Right lobe of liver (tissue), 6 donors: ENCODE measurements around the gene API5. TPM values are rescaled to one million over a fixed set of nuclear protein-coding genes. Genes with fewer than 3 reads are reported as not detected.

Experiments used
- ATAC-seq, 4 donors: fragments of 200-7000 bp; cut with Tn5 transposase; one replicate each; pipeline ENCODE4 v1.9.1; 2020; ENCODE audit warnings: mild to moderate bottlenecking in 4 of 4, moderate library complexity in 4 of 4
- DNase-seq, 3 donors: peaks; one replicate each; pipeline ENCODE4 v3.0.0-alpha.2; 2020
- H3K27ac ChIP-seq, 3 donors: fragments of 200-600 bp; one replicate each; pipeline ENCODE4 v1.8.0; 2022
- H3K27me3 ChIP-seq, 2 donors: fragments of 200-600 bp; one replicate each; pipeline ENCODE4 v1.8.0; 2022
- H3K36me3 ChIP-seq, 4 donors: fragments of 200-600 bp; sonication (generic) in 1 of 4; one replicate each; pipeline versions ENCODE4 v1.5.1 to v1.8.0; 2017 to 2022; ENCODE audit warnings: control low read depth in 1 of 4
- H3K4me1 ChIP-seq, 4 donors: fragments of 200-600 bp; sonication (generic) in 1 of 4; one replicate each; pipeline versions ENCODE4 v1.5.1 to v1.8.0; 2017 to 2022; ENCODE audit warnings: control low read depth in 1 of 4
- H3K4me3 ChIP-seq, 3 donors: fragments of 200-600 bp; one replicate each; pipeline ENCODE4 v1.8.0; 2022
- H3K9me3 ChIP-seq, 4 donors: fragments of 200-600 bp; sonication (generic) in 1 of 4; one replicate each; pipeline versions ENCODE4 v1.5.1 to v1.8.0; 2017 to 2022; ENCODE audit warnings: control low read depth in 1 of 4
- POLR2A ChIP-seq: fragments of 450-650 bp; IDR thresholded peaks from one replicate; pipeline ENCODE4 v1.6.1; 2017; ENCODE audit warnings: antibody characterized with exemption, mild to moderate bottlenecking
- WGBS: methylation state at CpG from one replicate; pipeline ENCODE4 v1.1.6; 2018; ENCODE audit warnings: low coverage, low lambda C conversion rate; ENCODE audit not compliant: insufficient coverage; ENCODE audit errors: missing lambda C conversion rate; 5-methylcytosine and 5-hydroxymethylcytosine counted together
- intact Hi-C, 2 donors: fragments of 100-400 bp; cut with DNase I; formaldehyde crosslinking; loops; one replicate each; pipeline versions ENCODE4 v1.11.2 to v1.14.1; 2022
- total RNA-seq, 6 experiments: library from RNA; depleted of rRNA in 2 of 6; stranded (reverse); fragments of >200 nt in 2 of 6; fragmentation: NEBNext Ultra II Directional in 3 of 6; extraction: Animal tissue kit (Norgen Biotek cat#: 25700) in 3 of 6; gene quantifications; one replicate each; pipeline versions ENCODE4 v1.1.0 to v1.2.4, GENCODE V29; 2016 to 2023
- TF ChIP-seq, protein P1 (sequence below), 4 donors: fragments of 200-600 bp in 3 of 4; fragments of 450-650 bp in 1 of 4; IDR thresholded peaks; one replicate each; pipeline versions ENCODE4 v1.5.1 to v1.8.0; 2016 to 2022; ENCODE audit warnings: antibody characterized with exemption in 4 of 4, mild to moderate bottlenecking in 2 of 4
- donor health status: DM: no; HTN: yes; CAD: no.
- donor health status: DM: no; HTN: no; CAD: no.
- donor health status: DM: no; HTN: no; CAD: no.
- donor health status: DM: no; HTN: yes; CAD: no.
- donor health status: DM: no; HTN: yes; CAD: no.

The API5 gene
- total RNA-seq, 6 experiments from 2014 or later: 42.2 to 55.5 (median 49.6) TPM

DNA sequence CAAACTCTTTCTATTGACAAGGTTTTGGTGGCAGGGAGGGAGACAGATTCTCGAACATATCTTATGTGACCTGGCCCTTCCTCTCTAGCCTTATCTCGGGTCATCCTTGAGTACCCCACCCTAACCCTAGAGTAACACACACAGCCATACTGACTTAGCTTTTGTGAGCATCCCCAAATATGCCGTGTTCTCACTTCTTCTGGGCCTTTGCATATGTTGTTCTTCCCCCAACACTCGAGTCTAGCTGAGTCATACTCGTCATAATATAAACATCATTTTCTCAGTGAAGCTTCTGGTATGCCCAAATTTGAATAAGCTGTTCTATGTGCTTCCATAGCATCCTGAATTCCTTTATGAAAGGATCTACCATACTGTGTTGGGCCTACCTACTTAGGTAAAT, 54.9 kb downstream of the API5 start:
- WGBS: 87% methylated on average over 5 of the region's 5 CpGs
- no peak for TF ChIP-seq POLR2A
- TF ChIP-seq, protein P1, sequence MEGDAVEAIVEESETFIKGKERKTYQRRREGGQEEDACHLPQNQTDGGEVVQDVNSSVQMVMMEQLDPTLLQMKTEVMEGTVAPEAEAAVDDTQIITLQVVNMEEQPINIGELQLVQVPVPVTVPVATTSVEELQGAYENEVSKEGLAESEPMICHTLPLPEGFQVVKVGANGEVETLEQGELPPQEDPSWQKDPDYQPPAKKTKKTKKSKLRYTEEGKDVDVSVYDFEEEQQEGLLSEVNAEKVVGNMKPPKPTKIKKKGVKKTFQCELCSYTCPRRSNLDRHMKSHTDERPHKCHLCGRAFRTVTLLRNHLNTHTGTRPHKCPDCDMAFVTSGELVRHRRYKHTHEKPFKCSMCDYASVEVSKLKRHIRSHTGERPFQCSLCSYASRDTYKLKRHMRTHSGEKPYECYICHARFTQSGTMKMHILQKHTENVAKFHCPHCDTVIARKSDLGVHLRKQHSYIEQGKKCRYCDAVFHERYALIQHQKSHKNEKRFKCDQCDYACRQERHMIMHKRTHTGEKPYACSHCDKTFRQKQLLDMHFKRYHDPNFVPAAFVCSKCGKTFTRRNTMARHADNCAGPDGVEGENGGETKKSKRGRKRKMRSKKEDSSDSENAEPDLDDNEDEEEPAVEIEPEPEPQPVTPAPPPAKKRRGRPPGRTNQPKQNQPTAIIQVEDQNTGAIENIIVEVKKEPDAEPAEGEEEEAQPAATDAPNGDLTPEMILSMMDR (IDR thresholded peaks at IDR 0.05): no peak
- Histone ChIP-seq H3K36me3 (no peaks in the 10 kb centered on the region), H3K4me3 (no peak overlapping the region), H3K27ac (no peak overlapping the region), H3K27me3 (no peaks in the 10 kb centered on the region), H3K9me3 (no peaks in the 10 kb centered on the region), H3K4me1 (no peaks in the 10 kb centered on the region)
- DNase-seq: no peak
- no peak for ATAC-seq
- intact Hi-C loops: no loop called here

DNA sequence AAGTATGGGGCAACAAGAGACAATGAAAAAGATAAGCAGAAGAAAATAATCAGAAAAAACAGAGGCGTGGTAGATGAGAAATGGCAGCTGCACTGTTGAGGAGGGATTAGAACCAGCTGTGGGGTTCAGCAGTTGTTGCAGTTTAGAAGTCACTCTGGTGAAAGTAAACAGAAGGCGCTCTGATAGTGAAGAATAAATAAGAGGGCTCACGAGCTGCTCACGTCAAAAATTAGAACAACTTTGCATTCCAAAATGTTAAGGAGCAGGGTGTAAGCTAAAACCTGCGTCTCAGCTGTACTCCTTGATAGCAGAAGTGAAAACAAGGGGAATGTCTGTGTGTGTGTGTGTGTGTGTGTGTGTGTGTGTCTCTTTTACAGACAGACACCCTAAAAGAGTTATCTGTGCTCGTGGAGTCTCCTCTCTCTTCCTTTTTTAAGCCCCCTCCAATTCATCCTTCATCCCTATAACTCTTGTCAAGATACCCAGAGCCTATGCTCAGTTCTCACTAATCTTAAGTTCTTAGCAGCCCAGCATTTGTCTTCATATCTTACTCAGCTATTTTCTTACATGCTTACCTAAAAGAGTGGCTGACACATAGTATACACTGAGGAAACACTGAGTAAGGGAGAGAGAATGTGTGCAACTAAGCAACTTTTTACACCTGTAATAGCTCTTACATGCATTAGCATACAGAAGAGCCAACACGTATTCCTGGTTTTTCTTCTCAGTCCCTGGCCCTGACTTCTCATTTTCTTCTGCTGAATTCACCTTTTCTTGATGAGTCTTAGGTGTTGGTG, 55.8 kb downstream of the API5 start:
- ATAC-seq: no peak
- H3K9me3 ChIP-seq: no peaks in the 10 kb centered on the region
- TF ChIP-seq POLR2A: no peak
- TF ChIP-seq, protein P1 (IDR thresholded peaks at IDR 0.05): no peak
- H3K27ac ChIP-seq: no peak overlapping the region
- H3K4me3 ChIP-seq: no peak overlapping the region
- WGBS: 53% methylated on average over 7 of the region's 7 CpGs
- H3K36me3 ChIP-seq: no peaks in the 10 kb centered on the region
- H3K4me1 ChIP-seq: no peaks in the 10 kb centered on the region
- no peak for DNase-seq
- intact Hi-C loops: no loop called here
- no peaks in the 10 kb centered on the region for H3K27me3 ChIP-seq

DNA sequence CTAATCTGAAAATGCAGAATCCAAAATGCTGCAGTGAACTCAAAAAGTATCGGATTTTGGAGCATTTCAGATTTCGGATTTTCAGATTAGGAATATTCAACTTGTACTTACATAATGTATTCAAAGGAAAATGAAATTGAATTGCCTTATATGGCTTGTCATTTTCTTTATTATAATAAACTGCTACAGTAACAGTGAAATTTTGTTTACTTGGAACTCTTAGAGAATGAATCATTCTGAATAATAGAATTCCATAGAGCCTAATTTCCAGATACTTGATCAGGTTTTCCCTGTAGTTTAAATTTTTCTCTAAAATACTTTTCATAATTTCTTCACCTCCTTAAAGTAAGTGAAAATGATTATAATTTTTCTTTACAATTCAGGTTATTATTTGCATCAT, 64.3 kb downstream of the API5 start:
- 90% methylated on average over 2 of the region's 2 CpGs for WGBS
- H3K27ac ChIP-seq: no peak overlapping the region
- H3K27me3 ChIP-seq: no peaks in the 10 kb centered on the region
- ATAC-seq (no peak), DNase-seq (no peak)
- no peak overlapping the region for H3K4me3 ChIP-seq
- TF ChIP-seq, protein P1 (IDR thresholded peaks at IDR 0.05): no peak
- TF ChIP-seq POLR2A: no peak
- no peaks in the 10 kb centered on the region for H3K9me3 ChIP-seq
- intact Hi-C loops: no loop called here
- no peaks in the 10 kb centered on the region for H3K4me1 ChIP-seq
- no peaks in the 10 kb centered on the region for H3K36me3 ChIP-seq

DNA sequence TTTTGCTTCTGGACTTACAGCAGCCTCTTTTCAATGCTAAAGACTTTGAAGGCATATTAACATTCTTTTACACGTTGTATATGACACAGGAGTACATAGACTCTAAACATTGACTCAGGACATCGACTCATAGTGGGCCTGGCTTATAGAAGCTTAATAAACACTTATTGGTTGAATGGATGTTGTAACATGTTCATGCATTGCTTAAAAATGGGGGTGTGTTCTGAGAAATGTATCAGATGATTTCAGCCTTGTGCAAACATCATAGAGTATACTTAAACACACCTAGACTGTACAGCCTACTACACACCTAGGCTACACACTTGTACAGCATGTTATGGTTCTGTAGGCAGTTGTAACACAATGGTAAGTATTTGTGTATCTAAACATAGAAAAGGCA, 64.8 kb downstream of the API5 start:
- DNase-seq (no peak), ATAC-seq (peak in 1 of 4 donors; percentile 72)
- no peaks in the 10 kb centered on the region for H3K9me3 ChIP-seq
- H3K4me1 ChIP-seq: no peaks in the 10 kb centered on the region
- no peak overlapping the region for H3K27ac ChIP-seq
- H3K4me3 ChIP-seq: no peak overlapping the region
- 87% methylated on average over 2 of the region's 2 CpGs for WGBS
- H3K27me3 ChIP-seq: no peaks in the 10 kb centered on the region
- TF ChIP-seq, protein P1 (IDR thresholded peaks at IDR 0.05): no peak
- no peak for TF ChIP-seq POLR2A
- no peaks in the 10 kb centered on the region for H3K36me3 ChIP-seq
- intact Hi-C loops: no loop called here
